AG08396 (cell line): Measurements from ENCODE around the gene SS18L1.

Source experiments
- DNase-seq: peaks from one replicate; pipeline ENCODE4 v3.0.0; 2012; ENCODE audit warnings: low spot score, mixed read lengths

The SS18L1 gene

GRCh38 chr20:62226707-62227590 is 83.4 kb downstream of the SS18L1 start:
- DNase-seq = no peak

- no peak for DNase-seq
Measured at GRCh38 chr20:62227591-62227976, 84.0 kb downstream of the SS18L1 start.

GRCh38 chr20:62227977-62228958 is 84.7 kb downstream of the SS18L1 start:
- no peak for DNase-seq

- no peak for DNase-seq
Measured at GRCh38 chr20:62228982-62229545, 85.5 kb downstream of the SS18L1 start.

GRCh38 chr20:62229667-62230066 is 86.1 kb downstream of the SS18L1 start:
- DNase-seq = no peak

- no peak for DNase-seq
Measured at GRCh38 chr20:62230276-62230675, 86.7 kb downstream of the SS18L1 start.

GRCh38 chr20:62230696-62231095 is 87.1 kb downstream of the SS18L1 start:
- DNase-seq = no peak

GRCh38 chr20:62231292-62231691 is 87.7 kb downstream of the SS18L1 start:
- DNase-seq = no peak
